Fibroblast of skin of right biceps (primary cell): ENCODE measurements around the gene TSR2.

Experiments used
- DNase-seq: peaks from one replicate; pipeline ENCODE4 v3.0.0-alpha.2; 2013

The TSR2 gene

GRCh38 chrX:54439960-54440871, at the start of gene TSR2:
TSR2 (plus strand) TSS chrX:54440404; CDS start chrX:54440422, 18 bp downstream.
- DNase-seq: peak; percentile 87

- no peak for DNase-seq
Measured at GRCh38 chrX:54397113-54397512, 43.1 kb upstream of the TSR2 start.

- DNase-seq: no peak
Measured at GRCh38 chrX:54407266-54407665, 32.9 kb upstream of the TSR2 start.

- DNase-seq: no peak
Measured at GRCh38 chrX:54411732-54412131, 28.5 kb upstream of the TSR2 start.

- DNase-seq: peak; percentile 6
Measured at GRCh38 chrX:54413753-54414152, 26.5 kb upstream of the TSR2 start.

GRCh38 chrX:54415534-54416350, 24.5 kb upstream of the TSR2 start:
- DNase-seq: no peak

- no peak for DNase-seq
Measured at GRCh38 chrX:54416965-54417364, 23.2 kb upstream of the TSR2 start.

- DNase-seq: no peak
Measured at GRCh38 chrX:54419559-54420302, 20.5 kb upstream of the TSR2 start.

- DNase-seq: no peak
Measured at GRCh38 chrX:54422168-54422567, 18.0 kb upstream of the TSR2 start.

- no peak for DNase-seq
Measured at GRCh38 chrX:54423161-54423888, 16.9 kb upstream of the TSR2 start.

- DNase-seq: no peak
Measured at GRCh38 chrX:54427837-54428424, 12.3 kb upstream of the TSR2 start.

GRCh38 chrX:54430519-54430918, 9.7 kb upstream of the TSR2 start:
- no peak for DNase-seq

GRCh38 chrX:54435121-54435520, 5.1 kb upstream of the TSR2 start:
- DNase-seq: no peak

- DNase-seq: no peak
Measured at GRCh38 chrX:54442790-54443189, 2.6 kb downstream of the TSR2 start.

GRCh38 chrX:54444752-54445151, 4.5 kb downstream of the TSR2 start:
- DNase-seq: no peak

- no peak for DNase-seq
Measured at GRCh38 chrX:54446084-54446483, 5.9 kb downstream of the TSR2 start.

GRCh38 chrX:54447461-54447860, 7.3 kb downstream of the TSR2 start:
- peak; percentile 6 for DNase-seq

- DNase-seq: no peak
Measured at GRCh38 chrX:54449929-54450328, 9.7 kb downstream of the TSR2 start.

GRCh38 chrX:54452920-54453319, 12.7 kb downstream of the TSR2 start:
- peak; percentile 30 for DNase-seq

GRCh38 chrX:54470054-54470760, 30.0 kb downstream of the TSR2 start:
- DNase-seq: no peak
